Midbrain (tissue), 1 donor: ENCODE data around the gene CENATAC.
A peak's percentile ranks its signal among the peaks of the same experiment; 100 is the strongest.
"Not testable (repeated sequence)": the region's sequence is repeated elsewhere in the genome, so short reads cannot be mapped to it uniquely, and the experiment has no call there.

ENCODE experiments used
- DNase-seq: peaks from one replicate; lab custom pipeline; 2025; lab: John Stamatoyannopoulos, UW

Gene CENATAC

GRCh38 chr11:118997627-118998387 is at the start of gene CENATAC:
Gene CENATAC, plus strand, starts transcription at chr11:118998138. Its CDS starts 60 bp downstream, at chr11:118998198.
- peak; percentile 96 for DNase-seq

DNA sequence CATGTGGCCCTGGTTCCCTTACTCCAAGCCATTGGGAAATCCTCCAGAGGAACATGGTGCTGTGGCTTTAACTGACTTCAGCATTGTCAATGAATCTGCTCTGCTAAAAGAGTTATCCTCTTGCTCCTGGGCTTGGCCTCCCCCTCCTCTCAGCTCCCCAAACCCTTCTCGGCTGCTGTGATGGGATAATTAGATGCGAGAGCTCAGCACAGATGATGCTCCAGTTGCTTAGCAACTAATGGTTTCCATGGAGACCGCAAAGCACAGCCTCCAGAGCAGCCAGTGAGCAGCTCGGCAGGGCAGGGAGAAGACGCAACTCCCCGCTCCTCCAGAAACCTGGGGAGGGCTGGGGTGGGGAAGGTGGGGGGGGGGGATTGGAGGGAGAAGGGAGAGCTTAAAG is 44.7 kb upstream of the CENATAC start:
- peak; percentile 73 for DNase-seq

GRCh38 chr11:118953976-118954375 is 44.0 kb upstream of the CENATAC start:
- not testable (repeated sequence) for DNase-seq

- peak; percentile 84 for DNase-seq
Measured at GRCh38 chr11:118956094-118956846, 41.7 kb upstream of the CENATAC start, which contains the start of gene UPK2. Gene UPK2, plus strand, starts transcription at chr11:118956298. Its CDS starts 53 bp downstream, at chr11:118956351.

DNA sequence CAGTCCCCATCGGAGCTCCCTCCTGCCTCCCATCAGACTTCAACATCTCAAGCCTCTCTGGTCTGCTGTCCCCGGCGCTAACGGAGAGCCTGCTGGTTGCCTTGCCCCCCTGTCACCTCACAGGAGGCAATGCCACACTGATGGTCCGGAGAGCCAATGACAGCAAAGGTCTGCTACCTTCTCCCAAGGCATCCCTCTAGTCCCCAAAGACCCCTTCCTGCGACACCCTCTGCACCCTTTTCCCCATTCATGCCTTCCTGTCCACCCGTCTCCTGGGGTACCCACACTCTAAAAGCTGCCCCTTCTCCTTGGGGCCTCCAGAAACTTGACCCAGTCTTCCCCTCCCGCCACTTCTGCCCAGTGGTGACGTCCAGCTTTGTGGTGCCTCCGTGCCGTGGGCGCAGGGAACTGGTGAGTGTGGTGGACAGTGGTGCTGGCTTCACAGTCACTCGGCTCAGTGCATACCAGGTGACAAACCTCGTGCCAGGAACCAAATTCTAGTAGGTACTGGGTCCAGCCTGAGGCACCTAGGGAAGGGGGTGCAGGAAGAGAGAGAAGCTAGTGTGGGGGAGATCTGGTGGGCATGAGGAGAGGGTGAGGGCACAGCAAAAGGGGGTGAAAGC is 41.0 kb upstream of the CENATAC start:
- no peak for DNase-seq

DNA sequence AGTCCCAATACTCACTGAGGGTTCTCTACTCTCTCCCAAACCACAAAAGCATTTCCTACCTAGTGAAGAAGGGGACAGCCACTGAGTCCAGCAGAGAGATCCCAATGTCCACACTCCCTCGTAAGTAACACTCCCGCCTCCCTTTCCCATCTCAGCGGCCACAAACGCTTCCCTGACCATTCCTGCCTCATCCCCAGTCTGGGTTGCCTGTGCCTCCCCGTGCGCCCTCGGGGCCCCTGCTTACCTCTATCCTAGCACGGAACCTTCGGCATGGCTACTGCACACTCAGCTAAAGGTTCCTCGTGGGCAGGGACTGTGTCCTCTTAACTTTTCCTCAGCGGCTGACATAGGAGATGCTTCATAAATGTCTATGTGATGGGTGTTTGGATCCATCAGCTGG is 40.4 kb upstream of the CENATAC start:
- no peak for DNase-seq

GRCh38 chr11:118957968-118958367 is 40.0 kb upstream of the CENATAC start:
- no peak for DNase-seq

- no peak for DNase-seq
Measured at GRCh38 chr11:118958577-118958976, 39.4 kb upstream of the CENATAC start.

DNA sequence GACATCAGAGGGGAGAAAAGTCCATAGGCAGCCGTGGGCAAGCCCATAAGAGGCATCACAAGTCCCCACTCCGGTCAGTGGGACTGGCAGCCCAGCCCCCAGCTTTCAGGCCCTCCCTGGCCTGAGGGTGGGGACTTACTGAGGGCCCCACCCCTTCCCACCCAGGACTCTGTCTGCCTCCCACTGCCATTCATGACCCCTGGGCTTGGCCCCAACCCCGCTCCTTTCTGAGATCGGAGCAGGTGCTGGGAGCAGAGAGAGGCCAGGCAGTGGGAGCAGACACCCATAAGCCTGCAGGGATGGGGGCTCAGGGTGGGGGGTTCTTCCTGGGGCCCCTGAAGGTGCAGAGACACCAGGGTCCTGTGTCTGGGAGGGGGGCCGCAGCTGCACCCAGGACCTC is 36.7 kb upstream of the CENATAC start:
- no peak for DNase-seq

GRCh38 chr11:118961591-118961990 is 36.3 kb upstream of the CENATAC start:
- no peak for DNase-seq

GRCh38 chr11:118969508-118969907 is 28.4 kb upstream of the CENATAC start:
- DNase-seq: not testable (repeated sequence)

DNA sequence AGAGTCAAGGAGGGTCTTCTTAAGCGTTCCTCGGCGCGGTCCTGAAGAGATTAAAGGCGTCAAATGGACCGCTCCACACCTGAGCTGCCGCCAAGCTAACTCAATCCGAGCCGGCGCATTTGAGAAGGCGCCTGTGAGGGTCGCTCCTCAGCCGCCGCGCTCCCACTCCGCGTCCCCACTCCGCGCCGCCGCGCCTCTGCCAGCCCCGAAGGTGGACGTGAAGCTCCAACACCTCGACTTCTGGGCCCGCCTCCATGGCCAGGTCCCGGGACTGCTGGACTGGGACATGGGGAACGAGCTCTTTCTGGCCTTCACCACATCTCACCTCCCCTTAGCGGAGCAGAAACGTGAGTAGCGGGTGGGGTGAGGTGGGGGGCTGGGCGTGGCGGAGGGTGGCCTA is 26.3 kb upstream of the CENATAC start, which contains the start of gene FOXR1:
Gene FOXR1 (plus strand): TSS at position 116 of the 400 bp plus-strand sequence. CDS start 171 bp downstream, at position 287.
- DNase-seq: no peak

- no peak for DNase-seq
Measured at GRCh38 chr11:118973985-118974384, 24.0 kb upstream of the CENATAC start.

GRCh38 chr11:118975771-118976709 is 21.9 kb upstream of the CENATAC start:
- DNase-seq: no peak

- no peak for DNase-seq
Measured at GRCh38 chr11:118979434-118979833, 18.5 kb upstream of the CENATAC start.

GRCh38 chr11:118980191-118980881 is 17.6 kb upstream of the CENATAC start:
- DNase-seq: no peak

GRCh38 chr11:118984337-118984736 is 13.6 kb upstream of the CENATAC start:
- DNase-seq: not testable (repeated sequence)

DNA sequence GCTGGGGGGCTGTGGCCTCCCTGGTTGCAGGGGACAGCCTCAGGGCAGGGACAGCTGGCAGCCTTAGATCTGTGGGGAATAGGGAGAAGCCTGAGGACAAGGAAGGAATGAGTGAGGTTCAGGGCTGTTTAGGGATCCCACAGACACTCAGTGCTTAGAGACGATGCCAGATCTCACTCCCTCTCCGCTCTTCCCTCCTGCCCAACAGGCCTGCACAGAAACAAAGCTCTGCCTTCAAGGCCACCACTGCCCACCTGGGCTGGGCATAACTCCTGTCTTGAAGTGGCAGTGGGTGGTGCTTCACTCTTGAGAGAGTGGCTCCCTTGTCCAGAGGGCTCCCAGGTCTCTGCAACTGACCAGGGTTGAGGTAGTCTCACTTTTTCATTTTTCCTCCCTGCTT is 13.1 kb upstream of the CENATAC start:
- DNase-seq: no peak

DNA sequence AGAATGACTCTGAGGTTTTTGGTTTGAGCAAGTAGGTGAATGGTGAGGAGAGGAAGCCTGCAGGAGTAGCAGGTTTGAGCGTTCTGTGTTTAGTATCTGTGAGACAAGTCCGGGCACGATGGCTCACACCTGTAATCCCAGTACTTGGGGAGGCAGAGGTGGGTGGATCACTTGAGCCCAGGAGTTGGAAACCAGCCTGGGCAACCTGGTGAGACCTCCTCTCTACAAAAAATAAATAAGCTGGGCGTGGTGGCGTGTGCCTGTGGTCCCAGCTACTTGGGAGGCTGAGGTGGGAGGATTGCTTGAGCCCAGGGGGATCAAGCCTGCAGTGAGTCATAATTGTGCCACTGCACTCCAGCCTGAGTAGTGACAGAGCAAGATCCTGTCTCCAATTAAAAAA is 9.7 kb upstream of the CENATAC start:
- DNase-seq: no peak

DNA sequence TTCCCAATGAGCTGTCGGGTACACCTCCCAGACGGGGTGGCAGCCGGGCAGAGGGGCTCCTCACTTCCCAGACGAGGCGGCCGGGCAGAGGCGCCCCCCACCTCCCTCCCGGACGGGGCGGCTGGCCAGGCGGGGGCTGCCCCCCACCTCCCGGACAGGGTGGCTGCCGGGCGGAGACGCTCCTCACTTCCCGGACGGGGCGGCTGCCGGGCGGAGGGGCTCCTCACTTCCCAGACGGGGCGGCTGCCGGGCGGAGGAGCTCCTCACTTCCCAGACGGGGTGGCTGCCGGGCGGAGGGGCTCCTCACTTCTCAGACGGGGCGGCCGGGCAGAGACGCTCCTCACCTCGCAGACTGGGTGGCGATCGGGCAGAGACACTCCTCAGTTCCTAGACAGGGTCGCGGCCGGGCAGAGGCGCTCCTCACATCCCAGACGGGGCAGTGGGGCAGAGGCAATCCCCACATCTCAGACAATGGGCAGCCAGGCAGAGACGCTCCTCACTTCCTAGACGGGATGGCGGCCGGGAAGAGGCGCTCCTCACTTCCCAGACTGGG is 6.4 kb upstream of the CENATAC start:
- not testable (repeated sequence) for DNase-seq
